CD4-positive, alpha-beta T cell treated with Interleukin-1 beta for 1 hour (primary cell): Measurements from ENCODE around the gene KRTAP5-7.
"Not testable (repeated sequence)": the region's sequence is repeated elsewhere in the genome, so short reads cannot be mapped to it uniquely, and the experiment has no call there.

Source experiments
- DNase-seq, 2 donors: peaks; one replicate each; pipeline ENCODE4 v3.0.0-alpha.2; 2020 to 2022

The KRTAP5-7 gene

DNA sequence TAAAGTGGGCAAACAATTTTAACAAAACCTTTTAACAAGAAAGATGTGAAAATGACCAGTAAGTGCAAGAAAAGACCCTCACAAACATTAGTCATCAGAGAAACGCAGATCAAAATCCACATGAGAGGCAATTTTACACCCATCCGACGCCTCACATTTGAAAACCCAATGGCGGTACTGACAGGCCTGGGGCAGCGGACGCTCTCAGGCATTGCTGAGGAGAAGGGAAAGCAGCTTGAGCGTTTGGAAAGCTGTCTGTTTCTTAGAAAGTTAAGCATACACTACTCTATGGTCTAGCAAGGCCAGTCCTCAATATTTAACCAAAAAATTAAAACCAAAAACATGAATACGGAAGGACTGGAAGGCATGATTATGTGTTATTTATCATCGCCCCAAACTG lies 8.8 kb downstream of the KRTAP5-7 start:
- DNase-seq = no peak

DNA sequence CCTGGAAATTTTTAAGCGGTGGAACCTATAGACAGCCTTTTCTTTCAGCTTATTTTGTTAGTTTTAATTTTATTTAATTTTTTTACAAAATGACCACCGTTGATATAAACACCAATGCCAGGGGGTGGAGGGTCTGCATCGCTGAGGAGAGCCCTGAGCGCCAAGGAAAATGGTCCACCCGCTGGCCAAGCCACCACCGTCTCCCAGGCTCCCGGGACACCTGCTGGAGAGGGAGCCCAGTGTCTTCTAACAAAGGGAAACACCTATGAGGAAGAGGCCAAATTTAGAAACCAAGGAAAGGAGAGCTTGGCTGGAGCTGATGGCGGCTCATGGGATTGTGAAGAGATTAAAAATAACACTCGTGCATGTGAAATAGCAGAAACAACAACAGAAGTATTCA lies 10.5 kb downstream of the KRTAP5-7 start:
- no peak for DNase-seq

DNA sequence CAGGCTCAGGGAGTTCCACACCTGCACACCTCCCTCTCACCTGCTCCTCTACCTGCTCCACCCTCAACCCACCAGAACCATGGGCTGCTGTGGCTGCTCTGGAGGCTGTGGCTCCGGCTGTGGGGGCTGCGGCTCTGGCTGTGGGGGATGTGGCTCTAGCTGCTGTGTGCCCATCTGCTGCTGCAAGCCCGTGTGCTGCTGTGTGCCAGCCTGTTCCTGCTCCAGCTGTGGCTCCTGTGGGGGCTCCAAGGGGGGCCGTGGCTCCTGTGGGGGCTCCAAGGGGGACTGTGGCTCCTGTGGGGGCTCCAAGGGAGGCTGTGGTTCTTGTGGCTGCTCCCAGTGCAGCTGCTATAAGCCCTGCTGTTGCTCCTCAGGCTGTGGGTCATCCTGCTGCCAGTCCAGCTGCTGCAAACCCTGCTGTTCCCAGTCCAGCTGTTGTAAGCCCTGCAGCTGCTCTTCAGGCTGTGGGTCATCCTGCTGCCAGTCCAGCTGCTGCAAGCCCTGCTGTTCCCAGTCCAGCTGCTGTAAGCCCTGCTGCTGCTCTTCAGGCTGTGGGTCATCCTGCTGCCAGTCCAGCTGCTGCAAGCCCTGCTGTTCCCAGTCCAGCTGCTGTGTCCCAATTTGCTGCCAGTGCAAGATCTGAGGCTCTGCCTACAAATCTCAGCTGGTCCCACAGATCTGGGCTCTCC lies 11.1 kb downstream of the KRTAP5-7 start, which contains the start of gene KRTAP5-8:
Gene KRTAP5-8, plus strand, starts transcription at position 49 of the 689 bp plus-strand sequence. Its CDS starts 31 bp downstream, at position 80.
- not testable (repeated sequence) for DNase-seq

- no peak for DNase-seq
Observed at GRCh38 chr11:71538666-71538990, 11.6 kb downstream of the KRTAP5-7 start.

- DNase-seq = no peak
Observed at GRCh38 chr11:71539017-71539416, 11.9 kb downstream of the KRTAP5-7 start.

- DNase-seq = not testable (repeated sequence)
Observed at GRCh38 chr11:71539971-71540370, 12.9 kb downstream of the KRTAP5-7 start.

- not testable (repeated sequence) for DNase-seq
Observed at GRCh38 chr11:71540521-71541304, 13.6 kb downstream of the KRTAP5-7 start.

GRCh38 chr11:71542382-71542781 lies 15.3 kb downstream of the KRTAP5-7 start:
- DNase-seq = no peak

- no peak for DNase-seq
Observed at GRCh38 chr11:71542879-71543777, 16.1 kb downstream of the KRTAP5-7 start.

GRCh38 chr11:71543866-71544265 lies 16.8 kb downstream of the KRTAP5-7 start:
- no peak for DNase-seq

DNA sequence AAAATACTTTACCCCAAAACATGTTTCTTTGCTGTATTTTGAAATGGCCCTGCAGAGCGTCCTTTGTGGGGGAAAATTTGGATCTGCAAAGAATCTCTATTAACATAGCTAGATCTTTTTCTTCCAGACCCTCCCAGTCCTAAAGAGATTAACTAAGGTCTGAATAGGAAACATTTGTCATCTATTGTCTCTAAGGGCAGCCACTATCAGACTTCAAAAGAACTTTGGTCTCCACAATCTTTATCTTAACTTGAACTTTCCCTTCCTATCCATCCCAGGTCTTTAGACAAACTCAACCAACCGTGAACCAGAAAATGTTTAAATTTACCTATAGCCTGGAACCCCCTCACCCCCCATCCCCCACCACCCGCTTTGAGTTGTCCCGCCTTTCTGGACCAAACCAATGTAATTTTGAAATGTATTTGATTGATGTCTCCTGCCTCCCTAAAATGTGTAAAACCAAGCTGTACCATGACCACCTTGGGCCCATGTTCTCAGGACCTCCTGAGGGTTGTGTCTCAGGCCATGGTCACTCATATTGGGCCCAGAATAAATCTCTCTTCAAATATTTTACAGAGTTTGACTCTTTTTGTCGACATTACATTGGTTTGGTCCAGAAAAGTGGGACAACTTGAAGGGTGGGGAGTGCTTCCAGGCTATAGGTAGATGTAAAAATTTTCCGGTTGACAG lies 17.6 kb downstream of the KRTAP5-7 start:
- DNase-seq = no peak

DNA sequence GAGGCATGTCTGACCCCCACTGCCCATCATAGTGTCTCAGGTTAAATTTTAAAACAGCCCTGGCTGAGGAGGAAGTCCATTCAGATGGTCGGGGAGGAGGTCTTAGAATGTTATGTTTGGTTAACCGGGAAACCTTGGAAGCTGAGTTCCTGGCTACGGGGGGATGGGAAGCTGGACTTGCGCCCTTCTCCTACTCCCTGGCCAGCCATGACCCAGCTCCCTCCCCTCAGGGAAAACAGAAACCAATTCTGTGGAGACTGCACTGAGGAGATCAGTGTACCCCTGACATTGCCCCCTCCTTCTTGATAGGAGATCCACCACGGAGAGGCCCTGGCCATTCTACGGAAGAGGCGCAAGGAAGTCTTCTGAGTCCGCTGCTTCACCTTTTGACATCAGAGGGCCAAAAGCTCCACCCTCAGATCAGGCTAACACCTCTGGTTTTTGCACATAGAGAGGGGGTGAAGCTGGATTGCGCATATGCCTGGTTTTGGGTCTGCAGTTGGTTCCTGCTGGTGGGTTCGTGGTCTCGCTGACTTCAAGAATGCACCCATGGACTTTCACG lies 18.4 kb downstream of the KRTAP5-7 start:
- DNase-seq = no peak

- no peak for DNase-seq
Observed at GRCh38 chr11:71548120-71548519, 21.1 kb downstream of the KRTAP5-7 start, which contains the start of gene KRTAP5-9. Gene KRTAP5-9, plus strand, starts transcription at chr11:71548420. Its CDS starts 238 bp downstream, at chr11:71548658.

DNA sequence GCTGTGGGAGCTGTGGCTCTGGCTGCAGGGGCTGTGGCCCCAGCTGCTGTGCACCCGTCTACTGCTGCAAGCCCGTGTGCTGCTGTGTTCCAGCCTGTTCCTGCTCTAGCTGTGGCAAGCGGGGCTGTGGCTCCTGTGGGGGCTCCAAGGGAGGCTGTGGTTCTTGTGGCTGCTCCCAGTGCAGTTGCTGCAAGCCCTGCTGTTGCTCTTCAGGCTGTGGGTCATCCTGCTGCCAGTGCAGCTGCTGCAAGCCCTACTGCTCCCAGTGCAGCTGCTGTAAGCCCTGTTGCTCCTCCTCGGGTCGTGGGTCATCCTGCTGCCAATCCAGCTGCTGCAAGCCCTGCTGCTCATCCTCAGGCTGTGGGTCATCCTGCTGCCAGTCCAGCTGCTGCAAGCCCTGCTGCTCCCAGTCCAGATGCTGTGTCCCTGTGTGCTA lies 21.7 kb downstream of the KRTAP5-7 start:
- no peak for DNase-seq

- no peak for DNase-seq
Observed at GRCh38 chr11:71551711-71552110, 24.6 kb downstream of the KRTAP5-7 start.

DNA sequence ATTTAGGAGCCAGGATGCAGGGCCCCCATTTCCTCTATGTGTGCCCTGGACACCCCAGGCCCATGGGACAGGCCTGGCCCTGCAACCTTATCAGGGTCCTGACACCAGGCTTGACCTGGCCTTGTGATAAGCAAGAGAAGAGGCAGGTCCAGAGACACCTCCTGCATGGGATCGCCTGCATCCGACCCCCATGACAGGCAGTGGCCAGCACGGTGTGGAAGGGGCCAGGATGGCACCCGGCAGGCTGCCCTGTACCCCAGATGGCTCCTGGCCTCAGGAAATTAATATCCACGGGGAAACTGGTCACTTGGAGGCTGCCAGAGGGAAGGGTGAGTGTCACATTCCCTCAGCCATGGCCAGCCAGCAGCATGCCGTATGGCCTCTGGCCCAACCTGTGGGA lies 27.9 kb downstream of the KRTAP5-7 start:
- no peak for DNase-seq

GRCh38 chr11:71555508-71555907 lies 28.4 kb downstream of the KRTAP5-7 start:
- DNase-seq = no peak

DNA sequence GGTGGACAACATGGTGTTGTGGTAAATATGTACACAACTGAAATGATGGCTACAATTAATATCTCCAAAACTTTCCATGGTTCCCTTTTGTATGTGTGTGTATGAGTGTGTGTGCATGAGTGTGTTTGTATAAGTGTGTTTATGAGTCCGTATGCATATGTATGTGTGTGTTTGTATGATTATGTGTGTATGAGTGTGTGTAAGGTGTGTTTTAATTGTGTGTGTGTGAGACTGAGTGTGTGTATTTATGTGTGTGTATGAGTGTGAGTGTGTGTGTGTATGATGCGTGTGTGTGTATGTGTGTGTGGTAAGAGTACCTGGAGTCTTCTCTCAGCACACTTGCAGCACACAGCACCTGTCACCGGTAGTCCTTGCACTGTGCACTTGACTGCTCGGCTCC lies 29.0 kb downstream of the KRTAP5-7 start:
- DNase-seq = no peak

- DNase-seq = no peak
Observed at GRCh38 chr11:71557257-71557656, 30.2 kb downstream of the KRTAP5-7 start.

DNA sequence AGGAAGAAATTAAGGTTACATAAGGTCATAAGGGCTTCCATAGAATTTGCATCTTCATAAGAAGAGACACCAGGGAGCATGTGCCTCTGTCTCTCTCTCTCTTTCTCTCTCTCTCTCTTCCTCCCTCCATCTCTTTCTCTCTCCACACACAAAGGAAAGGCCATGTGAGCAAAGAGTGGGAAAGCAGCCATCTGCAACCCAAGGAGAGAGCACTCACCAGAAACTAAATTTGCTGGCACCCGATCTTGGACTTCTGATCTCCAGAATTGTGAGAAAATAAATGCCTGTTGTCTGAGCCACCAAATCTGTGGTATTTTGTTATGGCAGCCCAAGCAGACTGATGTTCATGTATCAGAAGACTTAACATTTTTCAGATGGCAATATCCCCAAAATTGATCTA lies 31.9 kb downstream of the KRTAP5-7 start:
- DNase-seq = no peak

GRCh38 chr11:71562120-71562519 lies 35.1 kb downstream of the KRTAP5-7 start:
- no peak for DNase-seq

- peak in 1 of 2 donors; percentile 11 for DNase-seq
Observed at GRCh38 chr11:71563406-71563805, 36.3 kb downstream of the KRTAP5-7 start.
